HEK293 (cell line): ENCODE data around the gene CENPT.

Experiments used
- CTCF ChIA-PET: fragments of 350-600 bp; formaldehyde crosslinking; extraction: SDS; loops from one replicate; lab custom pipeline; 2021; ENCODE audit warnings: antibody characterized with exemption; lab: Yijun Ruan, JAX
- POLR2A ChIA-PET: fragments of 300-600 bp; formaldehyde crosslinking; extraction: SDS; loops from one replicate; lab custom pipeline; 2020; ENCODE audit warnings: antibody characterized with exemption, inconsistent platforms; lab: Yijun Ruan, JAX
- H3K27ac ChIP-seq: fragments of 200-500 bp; sonication (Bioruptor generic); 2 replicates; pipeline ENCODE4 v1.5.1; 2014; ENCODE audit warnings: low read depth, low read length, control low read depth, inconsistent platforms; ENCODE audit errors: extremely low read depth
- H3K36me3 ChIP-seq, 2 experiments: fragments of 200-500 bp in 1 of 2; sonication (Bioruptor generic) in 1 of 2; 1 replicate in 1 of 2; 2 replicates in 1 of 2; pipeline ENCODE4 v1.5.1; 2014 to 2017; ENCODE audit warnings: inconsistent platforms in 2 of 2, low read length in 2 of 2; ENCODE audit not compliant: control insufficient read depth in 2 of 2, insufficient read depth in 1 of 2
- H3K4me1 ChIP-seq: fragments of 200-500 bp; sonication (Bioruptor generic); 2 replicates; pipeline ENCODE4 v1.5.1; 2014; ENCODE audit warnings: mild to moderate bottlenecking, low read length, inconsistent platforms; ENCODE audit not compliant: control insufficient read depth, insufficient read depth
- H3K4me3 ChIP-seq: 2 replicates; pipeline ENCODE4 v1.5.1; 2011; ENCODE audit warnings: low read depth, mild to moderate bottlenecking, control low read depth, low read length, moderate library complexity
- H3K9me3 ChIP-seq: fragments of 200-500 bp; sonication (Bioruptor generic); 2 replicates; pipeline ENCODE4 v1.5.1; 2014; ENCODE audit warnings: low read depth, low read length, inconsistent platforms; ENCODE audit not compliant: control insufficient read depth, insufficient read depth
- FEZF1 ChIP-seq: fragments of 450-650 bp; formaldehyde crosslinking; IDR thresholded peaks from 2 replicates; pipeline ENCODE4 v1.5.1; 2016; ENCODE audit warnings: missing biosample characterization, missing genetic modification characterization
- KLF10 ChIP-seq: fragments of 450-650 bp; IDR thresholded peaks from 2 replicates; pipeline ENCODE4 v1.5.1; 2018; ENCODE audit warnings: missing biosample characterization, mild to moderate bottlenecking, missing genetic modification characterization
- KLF8 ChIP-seq: fragments of 450-650 bp; formaldehyde crosslinking; IDR thresholded peaks from 2 replicates; pipeline ENCODE4 v1.5.1; 2016; ENCODE audit warnings: missing biosample characterization, missing genetic modification characterization
- MYNN ChIP-seq: fragments of 450-650 bp; formaldehyde crosslinking; IDR thresholded peaks from 2 replicates; pipeline ENCODE4 v1.5.1; 2016; ENCODE audit warnings: missing biosample characterization, missing genetic modification characterization, borderline replicate concordance
- MZF1 ChIP-seq: fragments of 450-650 bp; formaldehyde crosslinking; IDR thresholded peaks from 2 replicates; pipeline ENCODE4 v1.5.1; 2017; ENCODE audit warnings: missing biosample characterization, missing genetic modification characterization, borderline replicate concordance
- OSR2 ChIP-seq: fragments of 450-650 bp; formaldehyde crosslinking; IDR thresholded peaks from 2 replicates; pipeline ENCODE4 v1.5.1; 2016; ENCODE audit warnings: missing biosample characterization, missing genetic modification characterization
- PRDM4 ChIP-seq: fragments of 450-650 bp; formaldehyde crosslinking; IDR thresholded peaks from 2 replicates; pipeline ENCODE4 v1.5.1; 2017; ENCODE audit warnings: missing biosample characterization, missing genetic modification characterization
- SCRT1 ChIP-seq: fragments of 450-650 bp; formaldehyde crosslinking; IDR thresholded peaks from 2 replicates; pipeline ENCODE4 v1.5.1; 2016; ENCODE audit warnings: missing biosample characterization, missing genetic modification characterization, borderline replicate concordance
- SCRT2 ChIP-seq: fragments of 450-650 bp; formaldehyde crosslinking; IDR thresholded peaks from 2 replicates; pipeline ENCODE4 v1.5.1; 2016; ENCODE audit warnings: missing biosample characterization, missing genetic modification characterization
- SP3 ChIP-seq: fragments of 450-650 bp; formaldehyde crosslinking; IDR thresholded peaks from 2 replicates; pipeline ENCODE4 v1.5.1; 2016; ENCODE audit warnings: missing biosample characterization, missing genetic modification characterization
- ZBTB20 ChIP-seq: fragments of 450-650 bp; formaldehyde crosslinking; IDR thresholded peaks from 2 replicates; pipeline ENCODE4 v1.5.1; 2016; ENCODE audit warnings: missing biosample characterization, missing genetic modification characterization
- ZBTB44 ChIP-seq: fragments of 450-650 bp; IDR thresholded peaks from 2 replicates; pipeline ENCODE4 v1.5.1; 2018; ENCODE audit warnings: missing biosample characterization, mild to moderate bottlenecking, missing genetic modification characterization
- ZBTB48 ChIP-seq: fragments of 450-650 bp; formaldehyde crosslinking; IDR thresholded peaks from 2 replicates; pipeline ENCODE4 v1.5.1; 2016; ENCODE audit warnings: missing biosample characterization, missing genetic modification characterization
- ZFP3 ChIP-seq: fragments of 450-650 bp; formaldehyde crosslinking; IDR thresholded peaks from 2 replicates; pipeline ENCODE4 v1.5.1; 2016; ENCODE audit warnings: low read depth, missing biosample characterization, missing genetic modification characterization
- ZNF10 ChIP-seq: fragments of 450-650 bp; formaldehyde crosslinking; IDR thresholded peaks from 2 replicates; pipeline ENCODE4 v1.5.1; 2017; ENCODE audit warnings: missing biosample characterization, missing genetic modification characterization
- ZNF266 ChIP-seq: fragments of 450-650 bp; formaldehyde crosslinking; IDR thresholded peaks from 2 replicates; pipeline ENCODE4 v1.5.1; 2016; ENCODE audit warnings: missing biosample characterization, missing genetic modification characterization, low read depth
- ZNF292 ChIP-seq: fragments of 450-650 bp; formaldehyde crosslinking; IDR thresholded peaks from 2 replicates; pipeline ENCODE4 v1.5.1; 2016; ENCODE audit warnings: low read depth, missing biosample characterization, missing genetic modification characterization, borderline replicate concordance
- ZNF521 ChIP-seq: fragments of 450-650 bp; formaldehyde crosslinking; IDR thresholded peaks from 2 replicates; pipeline ENCODE4 v1.5.1; 2017; ENCODE audit warnings: missing biosample characterization, mild to moderate bottlenecking, missing genetic modification characterization
- ZNF626 ChIP-seq: fragments of 450-650 bp; sonication (Bioruptor Pico); formaldehyde crosslinking; IDR thresholded peaks from 2 replicates; pipeline ENCODE4 v1.5.1; 2018; ENCODE audit warnings: missing biosample characterization, missing genetic modification characterization, inconsistent platforms
- ZNF658 ChIP-seq: fragments of 450-650 bp; formaldehyde crosslinking; IDR thresholded peaks from 2 replicates; pipeline ENCODE4; 2016; ENCODE audit warnings: missing biosample characterization, missing genetic modification characterization
- ZNF768 ChIP-seq: fragments of 450-650 bp; formaldehyde crosslinking; IDR thresholded peaks from 2 replicates; pipeline ENCODE4 v1.5.1; 2018; ENCODE audit warnings: missing biosample characterization, mild to moderate bottlenecking, missing genetic modification characterization
- TF ChIP-seq, protein P1 (sequence below): fragments of 450-650 bp; formaldehyde crosslinking; IDR thresholded peaks from 2 replicates; pipeline ENCODE4 v1.5.1; 2016; ENCODE audit warnings: missing biosample characterization, missing genetic modification characterization
- TF ChIP-seq, protein P2 (sequence below): IDR thresholded peaks from 2 replicates; pipeline ENCODE4 v1.6.1; 2011; ENCODE audit warnings: mild to moderate bottlenecking, low read depth, low read length, borderline replicate concordance

The CENPT gene

GRCh38 chr16:67871256-67871655 is 23.8 kb upstream of the CENPT start:
- TF ChIP-seq ZNF768 (no peak), ZBTB48 (tag by site-specific recombination) (no peak), SCRT1 (tag by site-specific recombination) (peak; percentile 68; the same call in 1 of the 2 replicates), KLF10 (tag by site-specific recombination) (no peak), ZNF266 (tag by site-specific recombination) (no peak), ZNF10 (no peak), SP3 (tag by site-specific recombination) (no peak), MYNN (tag by site-specific recombination) (no peak), PRDM4 (tag by site-specific recombination) (no peak), FEZF1 (tag by site-specific recombination) (no peak), OSR2 (no peak), SCRT2 (tag by site-specific recombination) (peak; percentile 90), ZNF292 (no peak), ZBTB44 (no peak), MZF1 (tag by site-specific recombination) (no peak), ZNF521 (tag by site-specific recombination) (no peak), ZBTB20 (tag by site-specific recombination) (peak; percentile 36; the same call in 1 of the 2 replicates), ZNF626 (tag by site-specific recombination) (no peak), ZNF658 (tag by site-specific recombination) (no peak), KLF8 (tag by site-specific recombination) (no peak), ZFP3 (tag by site-specific recombination) (no peak)
- TF ChIP-seq, protein P1, sequence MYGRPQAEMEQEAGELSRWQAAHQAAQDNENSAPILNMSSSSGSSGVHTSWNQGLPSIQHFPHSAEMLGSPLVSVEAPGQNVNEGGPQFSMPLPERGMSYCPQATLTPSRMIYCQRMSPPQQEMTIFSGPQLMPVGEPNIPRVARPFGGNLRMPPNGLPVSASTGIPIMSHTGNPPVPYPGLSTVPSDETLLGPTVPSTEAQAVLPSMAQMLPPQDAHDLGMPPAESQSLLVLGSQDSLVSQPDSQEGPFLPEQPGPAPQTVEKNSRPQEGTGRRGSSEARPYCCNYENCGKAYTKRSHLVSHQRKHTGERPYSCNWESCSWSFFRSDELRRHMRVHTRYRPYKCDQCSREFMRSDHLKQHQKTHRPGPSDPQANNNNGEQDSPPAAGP (tag by site-specific recombination) = no peak
- TF ChIP-seq, protein P2, sequence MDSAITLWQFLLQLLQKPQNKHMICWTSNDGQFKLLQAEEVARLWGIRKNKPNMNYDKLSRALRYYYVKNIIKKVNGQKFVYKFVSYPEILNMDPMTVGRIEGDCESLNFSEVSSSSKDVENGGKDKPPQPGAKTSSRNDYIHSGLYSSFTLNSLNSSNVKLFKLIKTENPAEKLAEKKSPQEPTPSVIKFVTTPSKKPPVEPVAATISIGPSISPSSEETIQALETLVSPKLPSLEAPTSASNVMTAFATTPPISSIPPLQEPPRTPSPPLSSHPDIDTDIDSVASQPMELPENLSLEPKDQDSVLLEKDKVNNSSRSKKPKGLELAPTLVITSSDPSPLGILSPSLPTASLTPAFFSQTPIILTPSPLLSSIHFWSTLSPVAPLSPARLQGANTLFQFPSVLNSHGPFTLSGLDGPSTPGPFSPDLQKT = no peak
- Histone ChIP-seq H3K4me3 (no peak overlapping the region), H3K4me1 (no peaks in the 10 kb centered on the region), H3K27ac (no peak overlapping the region), H3K36me3 (peaks cover 20 to 78% of the 10 kb centered on the region in 2 experiments), H3K9me3 (no peaks in the 10 kb centered on the region)
- ChIA-PET POLR2A (interaction anchor here (0.6 to 1.1 kb wide), 6 partner anchors 9 to 65 kb away, joined by 3 to 5 read pairs (median 3); partner anchors contain the start of gene NUTF2), CTCF (interaction anchor here (0.6 to 1.9 kb wide), 3 partner anchors 13 to 209 kb away, joined by 3 to 8 read pairs (median 6); partner anchors contain the start of gene NRN1L)
